ENCODE measurements around the gene ELMOD2. TPM values are rescaled to one million over a fixed set of nuclear protein-coding genes. Genes with fewer than 3 reads are reported as not detected.
A peak's percentile ranks its signal among the peaks of the same experiment; 100 is the strongest.

Gene ELMOD2
- total and polyA plus RNA-seq, 9 donors, result 17.0 to 25.8 (median 20.3) TPM

GRCh38 chr4:140515423-140515822, 8.5 kb upstream of the ELMOD2 start:
- H3K4me3 ChIP-seq (ENCODE audit: low read length), result no peak overlapping the region
- H3K36me3 ChIP-seq (ENCODE audit: control insufficient read depth, insufficient read depth, low read length), result no peaks in the 10 kb centered on the region
- H3K27me3 ChIP-seq (ENCODE audit: control insufficient read depth, insufficient read depth, low read length), result no peaks in the 10 kb centered on the region
- no peaks in the 10 kb centered on the region for H3K9me3 ChIP-seq (replicated peaks; ENCODE audit: control insufficient read depth, low read depth, low read length)
- no peak for DNase-seq
- H3K4me1 ChIP-seq (ENCODE audit: control insufficient read depth, insufficient read depth, low read length), result no peaks in the 10 kb centered on the region
- H3K27ac ChIP-seq (ENCODE audit: low read length), result no peak overlapping the region
- WGBS (ENCODE audit: insufficient coverage), result no CpG with 5 or more reads among the region's 1 CpG

GRCh38 chr4:140523370-140523856, 555 bp upstream of the ELMOD2 start:
- DNase-seq, result no peak
- Histone ChIP-seq H3K4me3 (ENCODE audit: low read length) (peak overlapping the region; percentile 63), H3K9me3 (replicated peaks; ENCODE audit: control insufficient read depth, low read depth, low read length) (no peaks in the 10 kb centered on the region), H3K27me3 (ENCODE audit: control insufficient read depth, insufficient read depth, low read length) (no peaks in the 10 kb centered on the region), H3K27ac (ENCODE audit: low read length) (no peak overlapping the region), H3K4me1 (ENCODE audit: control insufficient read depth, insufficient read depth, low read length) (no peaks in the 10 kb centered on the region), H3K36me3 (ENCODE audit: control insufficient read depth, insufficient read depth, low read length) (peaks cover 6% of the 10 kb centered on the region)
- 0% methylated on average over 2 of the region's 8 CpGs for WGBS (ENCODE audit: insufficient coverage)

GRCh38 chr4:140529434-140529833, 5.5 kb downstream of the ELMOD2 start:
- Histone ChIP-seq H3K36me3 (ENCODE audit: control insufficient read depth, insufficient read depth, low read length) (peaks cover 8% of the 10 kb centered on the region), H3K27ac (ENCODE audit: low read length) (no peak overlapping the region)

GRCh38 chr4:140533951-140534480, 10.0 kb downstream of the ELMOD2 start:
- Histone ChIP-seq H3K9me3 (replicated peaks; ENCODE audit: control insufficient read depth, low read depth, low read length) (no peaks in the 10 kb centered on the region), H3K27ac (ENCODE audit: low read length) (no peak overlapping the region), H3K36me3 (ENCODE audit: control insufficient read depth, insufficient read depth, low read length) (peaks cover 8% of the 10 kb centered on the region), H3K4me3 (ENCODE audit: low read length) (no peak overlapping the region), H3K4me1 (ENCODE audit: control insufficient read depth, insufficient read depth, low read length) (no peaks in the 10 kb centered on the region), H3K27me3 (ENCODE audit: control insufficient read depth, insufficient read depth, low read length) (no peaks in the 10 kb centered on the region)
- no peak for DNase-seq
- 100% methylated on average over 1 of the region's 4 CpGs for WGBS (ENCODE audit: insufficient coverage)

More at GRCh38 chr4:140529434-140529833, 5.5 kb downstream of the ELMOD2 start:
- WGBS (ENCODE audit: insufficient coverage), result no CpG with 5 or more reads among the region's 1 CpG
- no peak for DNase-seq
- Histone ChIP-seq H3K4me1 (ENCODE audit: control insufficient read depth, insufficient read depth, low read length) (no peaks in the 10 kb centered on the region), H3K4me3 (ENCODE audit: low read length) (no peak overlapping the region), H3K9me3 (replicated peaks; ENCODE audit: control insufficient read depth, low read depth, low read length) (no peaks in the 10 kb centered on the region), H3K27me3 (ENCODE audit: control insufficient read depth, insufficient read depth, low read length) (no peaks in the 10 kb centered on the region)

GRCh38 chr4:140556372-140557085, 32.6 kb downstream of the ELMOD2 start:
- Histone ChIP-seq H3K4me3 (ENCODE audit: low read length) (no peak overlapping the region), H3K27ac (ENCODE audit: low read length) (no peak overlapping the region), H3K27me3 (ENCODE audit: control insufficient read depth, insufficient read depth, low read length) (no peaks in the 10 kb centered on the region), H3K9me3 (replicated peaks; ENCODE audit: control insufficient read depth, low read depth, low read length) (no peaks in the 10 kb centered on the region), H3K36me3 (ENCODE audit: control insufficient read depth, insufficient read depth, low read length) (no peaks in the 10 kb centered on the region), H3K4me1 (ENCODE audit: control insufficient read depth, insufficient read depth, low read length) (no peaks in the 10 kb centered on the region)
- no peak for DNase-seq
- no CpG with 5 or more reads among the region's 6 CpGs for WGBS (ENCODE audit: insufficient coverage)

GRCh38 chr4:140557831-140558435, 34.0 kb downstream of the ELMOD2 start:
- Histone ChIP-seq H3K36me3 (ENCODE audit: control insufficient read depth, insufficient read depth, low read length) (no peaks in the 10 kb centered on the region), H3K27ac (ENCODE audit: low read length) (no peak overlapping the region), H3K4me1 (ENCODE audit: control insufficient read depth, insufficient read depth, low read length) (no peaks in the 10 kb centered on the region), H3K4me3 (ENCODE audit: low read length) (no peak overlapping the region), H3K9me3 (replicated peaks; ENCODE audit: control insufficient read depth, low read depth, low read length) (no peaks in the 10 kb centered on the region), H3K27me3 (ENCODE audit: control insufficient read depth, insufficient read depth, low read length) (no peaks in the 10 kb centered on the region)
- DNase-seq, result no peak
- WGBS (ENCODE audit: insufficient coverage), result 73% methylated on average over 2 of the region's 4 CpGs

GRCh38 chr4:140559696-140560095, 35.7 kb downstream of the ELMOD2 start:
- no peaks in the 10 kb centered on the region for H3K4me1 ChIP-seq (ENCODE audit: control insufficient read depth, insufficient read depth, low read length)
- no peaks in the 10 kb centered on the region for H3K36me3 ChIP-seq (ENCODE audit: control insufficient read depth, insufficient read depth, low read length)
- 79% methylated on average over 3 of the region's 6 CpGs for WGBS (ENCODE audit: insufficient coverage)
- no peak overlapping the region for H3K4me3 ChIP-seq (ENCODE audit: low read length)
- no peaks in the 10 kb centered on the region for H3K9me3 ChIP-seq (replicated peaks; ENCODE audit: control insufficient read depth, low read depth, low read length)
- no peak for DNase-seq
- no peak overlapping the region for H3K27ac ChIP-seq (ENCODE audit: low read length)
- no peaks in the 10 kb centered on the region for H3K27me3 ChIP-seq (ENCODE audit: control insufficient read depth, insufficient read depth, low read length)

- H3K36me3 ChIP-seq (ENCODE audit: control insufficient read depth, insufficient read depth, low read length), result no peaks in the 10 kb centered on the region
- H3K9me3 ChIP-seq (replicated peaks; ENCODE audit: control insufficient read depth, low read depth, low read length), result peaks cover 2% of the 10 kb centered on the region
- peaks cover 14% of the 10 kb centered on the region for H3K4me1 ChIP-seq (ENCODE audit: control insufficient read depth, insufficient read depth, low read length)
- H3K4me3 ChIP-seq (ENCODE audit: low read length), result peak within 1 kb of the TSS; percentile 42
- peak; percentile 10 for DNase-seq
- under 1% methylated on average over 61 of the region's 69 CpGs for WGBS (ENCODE audit: insufficient coverage)
- H3K27me3 ChIP-seq (ENCODE audit: control insufficient read depth, insufficient read depth, low read length), result peaks cover 40% of the 10 kb centered on the region
- no peak within 1 kb of the TSS for H3K27ac ChIP-seq (ENCODE audit: low read length)
Measured at GRCh38 chr4:140568507-140569306, 44.7 kb downstream of the ELMOD2 start, which contains the start of gene UCP1. UCP1 (minus strand) TSS chr4:140568961; CDS start chr4:140568729, 232 bp downstream.

GRCh38 chr4:140569307-140569638, 45.3 kb downstream of the ELMOD2 start:
- H3K27me3 ChIP-seq (ENCODE audit: control insufficient read depth, insufficient read depth, low read length), result peaks cover 40% of the 10 kb centered on the region
- no peak for DNase-seq
- no peak overlapping the region for H3K27ac ChIP-seq (ENCODE audit: low read length)
- H3K4me1 ChIP-seq (ENCODE audit: control insufficient read depth, insufficient read depth, low read length), result peaks cover 14% of the 10 kb centered on the region
- peak overlapping the region; percentile 42 for H3K4me3 ChIP-seq (ENCODE audit: low read length)
- peaks cover 2% of the 10 kb centered on the region for H3K9me3 ChIP-seq (replicated peaks; ENCODE audit: control insufficient read depth, low read depth, low read length)
- H3K36me3 ChIP-seq (ENCODE audit: control insufficient read depth, insufficient read depth, low read length), result no peaks in the 10 kb centered on the region
- WGBS (ENCODE audit: insufficient coverage), result 3% methylated on average over 4 of the region's 7 CpGs

- Histone ChIP-seq H3K4me1 (ENCODE audit: control insufficient read depth, insufficient read depth, low read length) (peaks cover 14% of the 10 kb centered on the region), H3K9me3 (replicated peaks; ENCODE audit: control insufficient read depth, low read depth, low read length) (peaks cover 2% of the 10 kb centered on the region), H3K27ac (ENCODE audit: low read length) (no peak overlapping the region), H3K36me3 (ENCODE audit: control insufficient read depth, insufficient read depth, low read length) (no peaks in the 10 kb centered on the region), H3K27me3 (ENCODE audit: control insufficient read depth, insufficient read depth, low read length) (peaks cover 43% of the 10 kb centered on the region), H3K4me3 (ENCODE audit: low read length) (no peak overlapping the region)
- no CpG with 5 or more reads among the region's 2 CpGs for WGBS (ENCODE audit: insufficient coverage)
- DNase-seq, result no peak
Measured at GRCh38 chr4:140571620-140572019, 47.7 kb downstream of the ELMOD2 start.

All from muscle of leg (tissue), 11 donors.